Measurements from ENCODE around the gene REPS2.

- TF ChIP-seq CTCF (conservative IDR thresholded peaks at IDR 0.05; ENCODE audit: low read depth, low read length) (no peak), EZH2 (IDR thresholded peaks at IDR 0.05; ENCODE audit: borderline replicate concordance, low read depth, low read length, poor library complexity, severe bottlenecking) (no peak)
Observed at GRCh38 chrX:16963216-16963615, 16.8 kb downstream of the REPS2 start.

Measured in A673 (cell line).